ENCODE measurements around the gene MPDU1. TPM values are rescaled to one million over a fixed set of nuclear protein-coding genes. Genes with fewer than 3 reads are reported as not detected.

MPDU1 gene
- total and polyA plus RNA-seq, 12 donors: 20.1 to 64.9 (median 26.5) TPM

DNA sequence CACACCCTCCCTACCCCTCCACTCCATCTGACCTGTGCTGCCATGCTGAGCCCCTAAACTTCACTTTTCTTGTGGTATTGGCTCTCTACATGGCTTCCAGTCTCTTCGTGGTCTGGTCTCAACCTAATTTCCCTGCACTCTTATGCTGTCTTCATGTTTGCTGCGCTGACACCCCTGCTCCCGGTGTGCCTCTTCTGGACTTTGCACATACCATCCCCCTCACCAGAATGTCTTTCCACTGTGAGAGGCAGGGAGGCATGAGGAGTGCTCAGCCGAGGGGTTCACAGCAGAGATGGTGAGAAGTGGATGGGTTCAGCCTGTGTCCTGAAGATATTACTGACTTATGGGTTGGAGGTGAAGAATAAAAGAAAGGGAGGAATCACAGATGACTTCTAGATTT lies 32.3 kb upstream of the MPDU1 start:
- ATAC-seq (no peak), DNase-seq (no peak)
- H3K4me1 ChIP-seq: peaks cover 0 to 73% (median 18%) of the 10 kb centered on the region in 9 donors
- TF ChIP-seq, protein P1, sequence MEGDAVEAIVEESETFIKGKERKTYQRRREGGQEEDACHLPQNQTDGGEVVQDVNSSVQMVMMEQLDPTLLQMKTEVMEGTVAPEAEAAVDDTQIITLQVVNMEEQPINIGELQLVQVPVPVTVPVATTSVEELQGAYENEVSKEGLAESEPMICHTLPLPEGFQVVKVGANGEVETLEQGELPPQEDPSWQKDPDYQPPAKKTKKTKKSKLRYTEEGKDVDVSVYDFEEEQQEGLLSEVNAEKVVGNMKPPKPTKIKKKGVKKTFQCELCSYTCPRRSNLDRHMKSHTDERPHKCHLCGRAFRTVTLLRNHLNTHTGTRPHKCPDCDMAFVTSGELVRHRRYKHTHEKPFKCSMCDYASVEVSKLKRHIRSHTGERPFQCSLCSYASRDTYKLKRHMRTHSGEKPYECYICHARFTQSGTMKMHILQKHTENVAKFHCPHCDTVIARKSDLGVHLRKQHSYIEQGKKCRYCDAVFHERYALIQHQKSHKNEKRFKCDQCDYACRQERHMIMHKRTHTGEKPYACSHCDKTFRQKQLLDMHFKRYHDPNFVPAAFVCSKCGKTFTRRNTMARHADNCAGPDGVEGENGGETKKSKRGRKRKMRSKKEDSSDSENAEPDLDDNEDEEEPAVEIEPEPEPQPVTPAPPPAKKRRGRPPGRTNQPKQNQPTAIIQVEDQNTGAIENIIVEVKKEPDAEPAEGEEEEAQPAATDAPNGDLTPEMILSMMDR (IDR thresholded peaks at IDR 0.05): no peak
- WGBS, 2 donors: 85 to 86% methylated on average over 4 of the region's 4 CpGs
- intact Hi-C loops (cut with DNase I): loop anchor here in 1 of 10 donors (10.0 kb wide), 1 partner anchor 117 kb away; the partner anchor contains the start of genes FGF11 and TMEM102
- no peak overlapping the region for H3K4me3 ChIP-seq
- H3K27ac ChIP-seq: peak overlapping the region in 1 of 10 donors; percentile 85
- peaks cover 0 to 34% (median 10%) of the 10 kb centered on the region in 9 donors for H3K36me3 ChIP-seq
- H3K9me3 ChIP-seq: no peaks in the 10 kb centered on the region
- no peaks in the 10 kb centered on the region for H3K27me3 ChIP-seq

DNA sequence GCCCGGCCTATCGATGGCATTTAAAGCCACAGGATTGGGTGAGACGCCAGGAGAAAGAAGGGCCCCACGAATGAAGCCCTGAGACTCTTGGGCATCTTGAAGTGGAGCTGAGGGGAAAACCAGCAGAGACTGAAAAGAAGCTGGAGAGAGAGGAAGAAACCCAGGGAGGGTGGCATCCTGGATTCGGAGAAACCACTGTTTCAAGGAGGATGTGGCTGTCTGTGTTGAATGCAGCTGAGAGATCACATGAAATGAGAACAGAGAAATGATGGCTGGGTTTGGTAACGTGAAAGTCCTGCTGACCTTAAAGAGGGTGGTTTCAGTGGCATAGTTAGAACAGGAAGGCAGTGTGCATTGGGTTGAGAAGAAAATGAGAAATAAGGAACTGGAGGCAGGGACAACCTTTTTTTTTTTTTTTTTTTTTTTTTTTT lies 31.0 kb upstream of the MPDU1 start:
- Histone ChIP-seq H3K4me1 (peaks cover 8 to 80% (median 23%) of the 10 kb centered on the region in 9 donors), H3K9me3 (no peaks in the 10 kb centered on the region), H3K4me3 (no peak overlapping the region), H3K27ac (peak overlapping the region in 5 of 10 donors; percentile 19 to 85 (median 26)), H3K27me3 (no peaks in the 10 kb centered on the region), H3K36me3 (peaks cover 0 to 34% (median 10%) of the 10 kb centered on the region in 9 donors)
- 77 to 86% methylated on average over 6 of the region's 6 CpGs for WGBS, 2 donors
- TF ChIP-seq, protein P1 (IDR thresholded peaks at IDR 0.05): no peak
- ATAC-seq (peak in 1 of 8 donors; percentile 30), DNase-seq (no peak)
- intact Hi-C loops (cut with DNase I): loop anchor here in 1 of 10 donors (10.0 kb wide), 1 partner anchor 118 kb away; the partner anchor contains the start of genes FGF11 and TMEM102

DNA sequence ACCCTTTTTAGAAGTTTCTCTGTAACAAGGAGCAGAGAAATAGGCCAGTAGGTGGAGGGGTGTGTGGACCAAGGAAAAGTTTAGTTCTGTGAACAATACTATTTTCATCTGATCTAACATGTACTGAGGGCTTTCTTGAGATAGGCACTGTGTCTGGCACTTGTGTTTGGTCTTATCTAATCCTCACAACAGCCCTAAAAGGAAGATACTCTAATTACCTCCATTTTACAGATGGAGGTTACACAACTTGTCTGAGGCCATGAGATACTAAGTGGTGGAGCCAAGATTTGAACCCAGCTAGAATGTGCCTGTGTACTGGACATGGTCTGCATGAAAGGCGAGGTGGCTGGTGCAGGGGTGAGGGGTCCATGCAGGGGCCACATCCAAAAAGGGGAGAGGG lies 30.3 kb upstream of the MPDU1 start:
- intact Hi-C loops (cut with DNase I): loop anchor here in 1 of 10 donors (10.0 kb wide), 1 partner anchor 119 kb away; the partner anchor contains the start of genes FGF11 and TMEM102
- peak overlapping the region in 1 of 10 donors; percentile 9 for H3K4me3 ChIP-seq
- peaks cover 0 to 34% (median 10%) of the 10 kb centered on the region in 9 donors for H3K36me3 ChIP-seq
- DNase-seq (no peak), ATAC-seq (no peak)
- WGBS, 2 donors: 97 to 100% methylated on average over 1 of the region's 1 CpG
- H3K4me1 ChIP-seq: peaks cover 15 to 81% (median 25%) of the 10 kb centered on the region in 9 donors
- H3K9me3 ChIP-seq: no peaks in the 10 kb centered on the region
- peak overlapping the region in 3 of 10 donors; percentile 39 to 85 (median 62) for H3K27ac ChIP-seq
- TF ChIP-seq, protein P1 (IDR thresholded peaks at IDR 0.05): no peak
- no peaks in the 10 kb centered on the region for H3K27me3 ChIP-seq

DNA sequence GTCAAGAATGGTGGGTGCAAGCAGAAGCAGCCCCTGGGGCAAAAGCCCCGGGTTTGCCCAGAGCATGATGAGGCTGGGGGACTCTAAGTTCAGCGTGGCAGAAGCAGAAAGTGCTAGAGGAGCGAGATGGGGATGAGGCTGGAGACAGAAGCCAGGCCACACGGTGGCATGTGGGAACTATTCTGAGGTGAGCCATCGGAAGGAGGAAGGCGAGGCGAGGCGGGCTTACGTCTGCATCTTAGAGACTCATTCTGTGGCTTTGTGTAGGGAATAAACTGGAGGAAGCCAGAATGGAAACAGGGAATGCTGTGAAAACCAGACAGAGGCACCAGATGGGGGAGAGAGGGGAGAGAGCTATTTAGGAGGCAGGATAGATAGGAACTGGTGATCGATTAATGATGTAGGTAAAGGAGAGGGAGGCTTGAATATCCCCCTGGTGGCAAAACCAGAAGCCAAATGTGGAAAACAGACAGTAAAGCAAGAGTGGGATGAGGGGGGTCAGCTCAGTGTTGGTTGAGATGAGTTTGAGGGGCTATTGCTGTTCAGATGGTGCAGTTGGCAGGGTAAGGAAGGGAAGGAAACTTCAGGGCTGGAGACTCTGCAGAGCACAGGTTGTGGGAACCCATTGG lies 28.2 kb upstream of the MPDU1 start:
- no peaks in the 10 kb centered on the region for H3K27me3 ChIP-seq
- TF ChIP-seq, protein P1 (IDR thresholded peaks at IDR 0.05): no peak
- no peak overlapping the region for H3K4me3 ChIP-seq
- no peak for ATAC-seq
- no peak for DNase-seq
- no peak overlapping the region for H3K27ac ChIP-seq
- intact Hi-C loops (cut with DNase I): loop anchor here in 3 of 10 donors (5.0 to 10.0 kb wide), 3 partner anchors 43 to 121 kb away; partner anchors contain the start of genes FGF11 (in 2 of the 3) and TMEM102 (in 2 of the 3)
- H3K9me3 ChIP-seq: no peaks in the 10 kb centered on the region
- 58 to 66% methylated on average over 10 of the region's 10 CpGs for WGBS, 2 donors
- H3K4me1 ChIP-seq: peaks cover 30 to 85% (median 36%) of the 10 kb centered on the region in 9 donors
- H3K36me3 ChIP-seq: peaks cover 0 to 39% (median 10%) of the 10 kb centered on the region in 9 donors

Data from heart right ventricle (tissue), 16 donors.